HG03060 (cell line): Measurements from ENCODE around the gene ARMH4.

Source experiments
- ATAC-seq: cut with Tn5 transposase; IDR thresholded peaks from one replicate; pipeline ENCODE4 v1.9.1; 2021; ENCODE audit warnings: low read depth, moderate number of reproducible peaks; ENCODE audit not compliant: unreplicated experiment

ARMH4 gene

DNA sequence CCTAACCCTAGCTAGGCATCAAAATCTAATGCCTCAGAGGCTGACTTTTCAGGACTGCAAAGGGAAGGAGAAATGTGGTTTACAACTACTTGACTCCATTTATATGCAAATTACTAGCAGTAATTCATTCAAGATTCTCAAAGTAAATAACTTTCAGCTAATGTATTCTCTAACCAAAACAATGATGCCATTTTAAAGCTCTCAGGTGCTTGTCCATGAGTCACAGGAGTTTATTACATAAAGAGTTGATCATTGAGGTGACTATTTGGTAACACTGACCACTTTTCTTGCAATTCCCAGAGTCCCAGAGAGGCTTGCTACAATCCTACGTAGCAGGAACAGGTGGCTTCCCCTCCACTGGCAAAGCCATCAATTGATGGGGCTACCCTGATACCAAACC lies 177.1 kb downstream of the ARMH4 start:
- ATAC-seq = no peak

DNA sequence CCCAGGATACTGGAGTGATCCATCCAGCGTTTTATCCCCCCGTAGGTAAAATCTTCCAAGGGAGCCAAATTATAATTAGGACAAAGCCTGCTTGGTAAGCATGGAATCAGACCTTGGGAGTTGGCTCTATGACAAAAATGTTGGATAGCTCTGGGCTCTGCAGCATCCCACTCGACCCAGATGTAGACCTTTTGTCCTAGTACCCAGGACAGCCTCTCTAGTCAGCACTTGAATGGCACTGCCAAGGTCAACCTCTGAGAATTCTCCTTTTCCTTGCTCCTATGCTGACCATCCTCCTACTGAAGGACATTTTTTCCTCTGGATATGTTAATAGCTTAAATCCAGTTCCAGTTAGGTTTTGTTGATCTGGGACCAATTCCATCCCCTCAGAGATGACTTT lies 181.4 kb downstream of the ARMH4 start:
- no peak for ATAC-seq

DNA sequence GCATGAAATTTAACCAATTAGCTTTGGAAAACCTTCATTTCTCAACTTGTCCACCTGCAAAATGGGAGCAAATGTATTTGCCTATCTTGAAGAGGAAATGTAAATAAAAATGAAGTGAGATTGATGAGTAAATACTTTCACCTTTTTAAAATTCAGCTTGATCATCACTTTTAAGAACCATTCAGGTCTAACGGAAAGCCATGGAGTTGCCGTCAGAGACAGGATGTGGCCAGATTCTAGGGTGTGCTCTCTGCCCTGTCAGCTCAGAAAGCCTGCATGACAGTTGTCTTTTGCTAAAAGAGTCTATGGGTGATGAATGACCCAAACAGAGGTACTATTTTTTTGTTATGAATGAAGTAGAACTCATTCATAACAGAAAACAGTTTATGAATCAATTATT lies 181.8 kb downstream of the ARMH4 start:
- no peak for ATAC-seq

DNA sequence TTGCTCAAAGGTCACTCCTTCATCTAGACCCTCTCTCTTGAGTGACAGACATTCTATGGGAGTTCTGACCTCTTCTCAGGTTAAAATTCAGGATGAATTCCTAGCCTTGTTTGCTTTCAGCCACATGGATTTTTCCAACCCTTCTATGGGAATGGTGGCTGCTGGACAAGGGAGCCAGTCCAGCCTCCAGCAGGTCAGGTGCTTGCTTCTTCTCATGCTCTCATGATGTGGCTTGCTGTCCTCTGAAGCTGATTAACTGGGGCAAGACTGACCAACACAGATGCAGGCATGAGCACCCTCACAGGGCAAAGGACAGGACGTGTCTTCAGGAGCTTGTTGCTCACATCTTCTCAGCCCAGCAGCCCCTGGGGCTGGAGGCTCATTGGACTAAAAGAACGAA lies 188.9 kb downstream of the ARMH4 start:
- ATAC-seq = no peak

DNA sequence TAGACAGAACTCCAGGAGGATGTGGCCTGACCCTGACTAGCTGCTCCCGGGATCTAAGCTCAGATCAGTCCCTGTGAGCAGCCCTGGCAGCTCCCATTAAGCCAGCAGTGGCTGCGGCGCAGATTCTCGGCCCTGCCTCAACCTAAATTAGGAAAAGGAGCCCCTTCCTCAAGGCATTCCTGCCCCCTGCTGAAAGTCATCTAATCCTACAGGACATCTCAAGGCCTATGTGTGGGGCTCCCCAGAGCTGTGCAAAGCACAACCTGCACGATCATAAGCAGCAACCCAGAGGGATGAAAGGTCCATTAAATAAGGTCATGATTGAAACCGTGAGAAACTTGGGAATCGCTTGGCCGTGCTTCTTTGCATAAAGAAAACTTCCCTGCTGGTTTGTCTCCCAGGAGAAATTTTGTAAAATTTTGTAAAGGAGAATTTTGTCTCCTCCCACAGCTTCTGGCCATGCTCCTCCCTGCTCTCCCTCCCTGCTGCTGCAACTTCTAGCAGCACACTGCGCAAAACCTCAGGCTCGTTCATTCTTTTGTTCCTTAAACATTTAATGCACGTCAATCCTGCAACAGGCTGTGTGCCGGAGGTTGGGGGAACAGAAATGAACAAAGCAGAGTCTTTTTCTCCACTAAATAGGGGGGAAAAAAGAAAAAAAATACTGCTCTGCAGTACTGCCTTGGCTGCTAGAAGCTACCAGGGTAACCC lies 189.5 kb downstream of the ARMH4 start:
- ATAC-seq = no peak

DNA sequence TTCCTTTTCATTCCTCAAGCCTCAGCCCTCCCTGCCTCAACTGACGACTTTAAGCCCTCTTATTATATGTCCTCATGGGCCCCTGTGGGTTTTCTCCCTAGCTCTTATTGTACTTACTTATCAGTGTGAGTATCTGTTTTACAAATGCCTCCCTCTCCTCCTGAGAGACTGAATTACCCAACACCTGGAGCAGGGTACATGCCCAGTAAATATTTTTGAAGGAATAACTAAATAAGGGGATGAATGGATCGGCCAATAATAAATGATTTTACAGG lies 190.3 kb downstream of the ARMH4 start:
- ATAC-seq = no peak

DNA sequence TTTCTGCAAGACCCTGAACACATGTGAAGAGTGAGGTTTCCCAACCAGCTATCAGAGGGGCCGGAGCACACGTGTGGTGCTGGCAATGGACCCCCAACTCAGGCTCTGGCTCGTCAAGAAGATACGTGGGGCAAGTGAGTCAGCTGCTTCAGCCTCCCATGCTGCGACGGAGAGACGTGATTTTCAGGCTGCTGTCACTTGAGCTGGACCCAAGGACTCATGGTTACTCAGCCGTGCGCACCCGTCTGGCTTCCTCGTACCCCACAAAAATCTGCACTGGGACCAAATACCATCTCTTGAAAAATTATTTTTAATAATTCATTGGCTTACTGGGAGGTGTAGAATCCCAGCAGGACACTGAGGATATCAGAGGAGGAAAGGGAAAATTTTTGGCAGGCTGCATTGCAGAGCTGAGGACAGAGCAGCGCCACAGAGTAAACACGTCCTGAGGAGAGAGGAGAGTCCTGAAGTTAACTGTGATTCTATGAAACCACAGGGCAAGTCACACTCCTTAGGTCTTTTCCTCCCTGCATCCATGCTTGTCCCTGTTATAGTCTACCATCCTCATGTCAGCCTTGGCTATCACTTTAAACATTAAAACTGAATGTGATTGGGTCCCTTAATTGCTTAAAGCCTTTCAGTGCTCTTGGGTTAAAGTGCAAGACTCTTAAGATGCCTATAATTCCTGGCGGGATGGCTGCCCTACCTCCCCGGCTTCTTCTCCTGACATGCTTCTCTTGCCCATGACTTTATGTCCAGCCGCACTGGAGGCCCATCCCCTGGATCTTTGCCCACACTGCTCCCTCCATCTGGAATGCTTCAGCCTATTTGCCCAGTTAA lies 190.8 kb downstream of the ARMH4 start:
- ATAC-seq = no peak

DNA sequence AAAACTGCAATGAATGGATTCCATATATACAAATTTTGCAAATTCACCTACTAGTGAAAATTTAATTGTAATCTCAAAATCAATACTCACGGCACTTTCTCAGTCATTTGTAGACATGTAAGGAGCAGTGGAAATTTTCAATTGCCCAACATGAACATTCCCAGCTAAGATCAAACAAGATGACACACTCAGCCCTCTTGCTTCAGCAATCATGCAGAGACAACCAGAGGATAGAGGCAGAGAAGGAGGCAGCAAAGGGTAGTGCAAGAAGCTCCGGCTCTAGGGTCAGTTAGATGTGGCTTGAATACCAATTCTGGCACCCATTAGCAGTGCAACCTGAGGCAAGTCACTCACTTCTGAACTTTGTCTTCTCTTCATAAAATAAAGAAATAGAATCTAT lies 194.6 kb downstream of the ARMH4 start:
- no peak for ATAC-seq
